Stimulated activated CD4-positive, alpha-beta T cell treated with anti-CD3 and anti-CD28 coated beads, TNF-alpha, amount 100 ng/mL, for 48 hours (primary cell): Measurements from ENCODE around the gene CIB4.
A peak's percentile ranks its signal among the peaks of the same experiment; 100 is the strongest.

Experiments used
- DNase-seq, 3 donors: peaks; one replicate each; pipeline ENCODE4 v3.0.0-alpha.2; 2020; ENCODE audit warnings: low read depth in 3 of 3

CIB4 gene

DNA sequence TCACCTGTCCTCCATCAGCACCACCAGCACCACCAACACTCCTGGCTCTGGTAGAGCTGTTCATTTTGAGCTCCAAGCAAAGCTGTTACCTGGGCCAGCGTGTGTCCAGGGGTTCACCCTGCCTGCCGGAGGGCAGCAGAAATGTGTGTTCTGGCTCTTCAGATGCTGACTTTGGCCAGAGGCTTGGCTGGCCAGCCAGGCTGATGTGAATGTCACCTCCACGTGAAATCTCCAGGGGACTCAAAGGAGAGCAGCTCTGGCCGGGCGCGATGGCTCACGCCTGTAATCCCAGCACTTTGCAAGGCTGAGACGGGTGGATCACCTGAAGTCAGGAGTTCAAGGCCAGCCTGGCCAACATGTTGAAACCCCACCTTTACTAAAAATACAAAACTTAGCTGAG lies 33.5 kb downstream of the CIB4 start:
- no peak for DNase-seq

DNA sequence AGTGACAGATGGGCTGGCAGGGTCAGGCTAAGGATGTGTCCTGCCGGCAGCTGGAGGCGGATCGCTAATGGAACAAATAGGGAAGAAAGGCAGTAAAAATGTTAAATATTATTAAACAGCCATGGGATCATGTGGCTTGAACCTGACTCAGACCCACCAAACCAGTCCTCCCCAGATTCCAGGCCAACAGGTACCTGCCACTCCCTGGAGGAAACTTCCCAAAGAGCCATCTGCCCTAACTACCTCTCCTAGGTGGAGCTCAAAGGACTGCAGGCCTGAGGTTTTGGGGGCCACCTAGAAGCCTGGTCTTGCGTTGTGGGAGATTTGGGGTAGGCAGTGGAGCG lies 34.3 kb downstream of the CIB4 start:
- no peak for DNase-seq

DNA sequence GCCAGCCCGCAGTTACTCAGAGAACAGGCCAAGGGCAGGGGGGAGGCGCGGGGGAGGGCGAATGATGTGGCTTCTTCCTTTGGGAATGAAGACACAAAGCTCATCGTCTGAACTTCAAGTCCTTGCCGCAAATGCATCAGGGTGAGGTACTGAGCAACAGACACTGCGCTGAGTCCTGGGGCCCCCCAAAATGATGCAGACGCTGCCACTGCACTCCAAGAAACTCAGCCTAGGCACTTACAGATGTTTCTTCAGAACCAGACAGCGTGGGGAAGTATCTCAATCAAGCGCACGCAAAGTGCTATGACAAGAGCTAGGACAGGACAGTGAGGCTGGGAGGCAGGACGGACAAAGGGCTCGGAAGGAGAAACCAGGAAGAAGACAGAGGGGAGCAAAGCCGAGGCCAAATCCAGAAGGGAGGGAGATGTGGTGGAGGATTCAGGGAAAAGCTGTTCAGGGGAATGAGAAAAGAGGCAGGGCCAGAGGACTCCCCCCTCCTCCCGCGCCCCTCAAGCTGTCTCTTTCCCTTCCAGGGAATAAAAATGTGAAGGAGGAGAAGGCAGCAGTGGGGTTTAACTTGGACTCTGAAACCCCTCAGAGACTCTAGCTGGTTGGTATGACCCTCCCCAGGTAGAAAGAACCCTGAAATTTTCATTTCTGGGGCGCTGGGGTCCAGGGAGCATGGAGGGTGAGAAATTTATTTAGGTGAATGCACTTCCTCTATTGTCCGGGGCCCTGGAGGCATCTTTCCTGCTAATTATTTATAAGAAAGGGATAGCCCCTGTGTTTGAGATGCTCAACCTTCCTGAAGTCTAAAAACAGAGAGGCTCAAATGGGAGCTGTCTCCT lies 34.9 kb downstream of the CIB4 start:
- DNase-seq: no peak

DNA sequence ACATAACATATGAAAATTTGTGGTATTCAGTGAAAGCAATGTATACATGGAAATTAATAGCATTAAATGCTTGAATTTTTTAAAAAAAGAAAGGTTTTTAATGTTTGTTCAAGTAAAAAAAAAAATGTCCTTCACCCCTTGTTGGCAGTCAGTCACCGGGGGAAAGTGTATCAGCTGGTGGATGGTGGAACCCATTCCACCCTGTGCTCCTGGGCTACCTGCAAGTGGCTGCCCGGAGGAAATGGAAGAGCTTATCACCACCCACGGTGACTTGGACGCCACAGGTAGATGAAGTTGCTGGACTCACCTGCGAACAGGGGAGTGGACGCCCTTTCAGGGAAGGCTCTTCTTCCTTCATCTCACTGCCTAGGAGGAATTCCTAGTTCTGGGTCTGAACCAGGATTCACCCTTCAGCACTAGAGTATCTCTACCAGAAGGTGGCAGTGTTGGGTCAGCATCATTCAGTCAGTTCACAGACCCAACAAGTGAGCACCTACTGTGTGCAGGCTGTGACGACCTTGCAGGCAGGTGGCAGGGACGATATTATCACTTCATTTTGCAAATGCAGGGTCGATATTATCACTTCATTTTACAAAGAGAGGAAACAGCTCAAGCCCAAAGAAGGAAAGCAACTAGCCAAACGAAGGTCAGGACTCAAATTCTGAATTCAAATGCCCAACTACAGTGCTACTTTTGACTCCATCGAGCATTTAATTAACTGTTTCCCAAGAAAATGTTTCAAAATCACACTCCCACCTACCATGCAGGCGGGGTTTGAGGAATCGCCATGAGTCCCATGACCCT lies 35.8 kb downstream of the CIB4 start:
- DNase-seq: peak in 1 of 3 donors; percentile 38

DNA sequence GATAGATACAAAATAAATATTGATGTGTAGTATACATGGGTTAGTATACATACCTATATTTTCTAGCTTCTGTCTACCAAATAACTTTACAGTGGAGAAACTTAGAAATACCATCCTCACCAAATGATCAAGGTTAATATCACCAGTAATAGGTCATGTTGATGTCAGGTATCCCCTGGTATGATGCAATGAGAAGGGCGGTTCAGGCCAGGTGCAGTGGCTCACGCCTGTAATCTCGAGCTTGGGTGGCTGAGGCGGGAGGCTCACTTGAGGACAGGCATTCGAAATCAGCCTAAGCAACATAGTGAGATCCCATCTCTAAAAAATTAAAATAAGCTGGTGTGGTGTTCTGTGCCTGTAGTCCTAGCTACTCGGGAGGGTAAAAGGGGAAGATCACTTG lies 38.6 kb downstream of the CIB4 start:
- DNase-seq: no peak

DNA sequence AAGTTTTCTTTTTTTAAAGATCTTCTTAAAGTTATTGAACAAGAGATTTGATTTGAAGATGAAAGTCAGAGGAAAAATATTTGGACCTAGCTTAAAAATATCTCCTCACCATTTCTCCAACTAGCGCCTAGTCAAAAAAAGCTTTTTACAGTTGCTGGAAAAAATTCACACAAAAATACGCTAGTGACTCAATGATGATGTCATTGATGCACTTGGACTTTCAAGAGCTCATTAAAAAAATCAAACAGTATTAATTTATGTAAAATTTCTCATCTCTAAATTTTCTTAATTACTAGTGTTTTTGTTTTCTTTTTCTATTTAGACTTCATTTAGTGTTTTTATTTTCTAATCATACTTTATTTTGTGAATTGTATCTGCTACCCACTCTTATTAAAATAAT lies 41.8 kb downstream of the CIB4 start:
- DNase-seq: no peak

DNA sequence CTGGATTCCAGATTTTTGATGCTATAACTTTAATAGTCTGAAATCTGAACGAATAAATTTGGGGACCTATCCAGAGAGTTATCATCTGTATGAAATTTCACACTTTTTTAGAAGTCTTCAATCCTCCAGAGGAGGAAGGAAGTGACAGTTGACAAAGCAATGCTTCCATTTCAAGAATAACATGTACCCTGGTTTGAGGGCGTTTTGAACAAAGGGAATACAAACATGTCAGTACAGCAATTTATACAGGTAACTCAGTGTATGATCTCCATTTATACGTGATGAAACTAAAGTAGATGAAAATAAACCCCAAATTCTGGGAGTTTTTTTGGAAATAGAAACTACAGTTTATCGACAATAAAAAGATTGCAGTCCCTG lies 42.2 kb downstream of the CIB4 start:
- DNase-seq: no peak

DNA sequence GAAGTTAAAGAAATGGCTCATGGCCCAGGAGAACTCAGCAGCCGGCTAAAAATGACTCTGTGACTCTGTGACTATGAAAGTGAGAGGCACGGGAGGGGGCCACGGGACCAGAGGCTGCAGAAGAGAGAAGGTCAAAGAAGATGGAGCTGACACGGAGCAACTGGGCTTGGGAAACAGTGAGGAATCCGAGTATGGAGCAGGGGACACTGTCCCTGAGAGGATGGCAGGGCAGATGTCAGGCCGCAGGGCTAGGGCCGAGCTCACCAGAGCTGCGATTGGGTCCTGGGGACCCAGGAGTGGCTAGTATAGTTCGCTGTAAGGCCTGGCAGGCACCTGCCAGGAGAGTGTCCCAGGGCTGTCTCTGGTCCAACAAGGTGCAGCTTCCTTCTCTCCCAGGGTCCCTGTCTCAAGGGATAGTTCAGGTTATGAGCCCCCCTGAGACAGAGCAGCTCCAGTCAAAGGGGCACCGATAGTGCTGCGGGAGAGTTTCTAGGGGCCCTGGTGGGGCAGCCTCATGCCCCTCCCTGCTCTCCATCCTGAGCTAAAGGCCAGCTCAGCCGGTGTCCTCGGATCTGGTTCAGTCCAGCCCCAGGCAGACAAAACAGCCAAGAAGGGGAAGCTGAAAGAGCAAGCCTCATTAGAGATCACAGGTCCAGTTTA lies 42.7 kb downstream of the CIB4 start:
- DNase-seq: no peak

DNA sequence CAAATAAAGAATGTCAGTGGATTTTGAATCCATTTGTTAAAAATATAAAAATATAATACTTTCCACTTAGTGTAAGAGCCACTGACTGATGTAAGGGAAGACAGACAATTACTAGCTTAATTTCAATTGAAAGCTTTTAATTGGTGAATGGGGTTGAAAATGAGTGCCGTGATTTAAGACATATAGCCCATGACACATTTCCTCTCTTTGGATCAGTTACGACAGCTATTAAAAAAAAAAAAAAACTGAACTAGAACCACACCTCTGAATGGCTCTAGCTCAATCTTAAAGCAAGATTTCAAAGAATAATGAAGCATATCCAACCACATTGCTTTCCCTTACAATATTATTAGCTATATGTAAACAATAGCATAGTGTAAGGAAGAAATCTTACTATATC lies 44.0 kb downstream of the CIB4 start:
- no peak for DNase-seq

DNA sequence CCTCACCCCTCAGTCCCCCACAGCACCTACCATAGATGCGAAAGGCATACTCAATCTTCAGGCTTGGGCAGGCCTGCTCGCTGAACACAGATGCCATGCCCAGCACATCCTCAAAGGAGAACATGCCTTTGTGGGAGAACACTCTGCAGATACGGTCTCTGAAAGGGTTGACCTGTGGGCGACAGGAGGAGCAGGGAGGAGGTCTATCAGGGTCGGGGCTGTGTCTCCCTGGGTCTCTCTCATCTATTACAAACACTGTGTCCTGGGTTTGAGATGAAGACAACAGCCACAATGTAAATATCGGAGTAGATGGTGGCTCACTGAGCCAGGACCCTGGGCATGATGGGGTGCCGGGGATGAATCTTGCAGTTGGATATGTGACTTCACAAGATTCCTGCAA lies 46.0 kb downstream of the CIB4 start:
- no peak for DNase-seq

DNA sequence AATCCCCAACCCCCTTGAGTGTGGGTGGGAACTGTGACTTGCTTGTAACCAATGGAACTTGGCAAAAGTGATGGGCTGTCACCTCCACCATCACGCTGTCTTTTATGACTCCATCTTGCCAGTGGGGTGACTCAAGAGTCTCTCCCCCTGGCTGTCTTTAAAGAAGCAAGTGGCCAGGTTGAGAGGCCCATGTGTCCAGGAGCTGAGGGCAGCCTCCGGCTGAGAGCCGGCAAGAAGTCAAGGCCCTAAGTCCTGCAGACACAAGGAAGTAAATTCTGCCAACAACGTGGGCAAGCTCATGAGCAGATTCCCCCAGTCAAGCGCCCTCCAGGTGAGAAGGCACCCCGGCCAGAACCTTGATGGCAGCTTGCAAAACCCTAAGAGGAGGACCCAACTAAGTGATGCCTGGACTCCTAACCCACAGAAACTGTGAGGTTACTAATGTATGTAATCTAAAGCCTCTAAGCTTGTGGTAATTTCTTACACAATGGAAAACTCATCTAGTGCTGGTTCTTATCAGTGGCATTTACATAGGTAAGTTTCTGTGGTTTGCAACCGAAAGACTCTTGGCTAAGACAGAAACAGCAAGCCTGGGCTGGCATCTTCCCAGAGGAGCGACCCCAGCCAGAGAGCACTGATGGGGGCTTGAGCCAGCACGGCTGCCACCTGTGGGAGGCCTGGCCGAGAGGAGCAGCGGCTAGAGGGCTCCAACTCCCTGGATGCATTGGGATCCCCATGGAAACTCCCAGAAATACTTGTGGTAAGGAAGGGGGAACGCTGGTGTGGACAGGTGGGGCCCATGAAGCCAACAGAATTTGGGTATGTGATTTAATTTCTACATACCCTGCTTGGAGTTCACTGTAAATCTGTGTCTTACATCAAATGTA lies 49.3 kb downstream of the CIB4 start:
- no peak for DNase-seq

DNA sequence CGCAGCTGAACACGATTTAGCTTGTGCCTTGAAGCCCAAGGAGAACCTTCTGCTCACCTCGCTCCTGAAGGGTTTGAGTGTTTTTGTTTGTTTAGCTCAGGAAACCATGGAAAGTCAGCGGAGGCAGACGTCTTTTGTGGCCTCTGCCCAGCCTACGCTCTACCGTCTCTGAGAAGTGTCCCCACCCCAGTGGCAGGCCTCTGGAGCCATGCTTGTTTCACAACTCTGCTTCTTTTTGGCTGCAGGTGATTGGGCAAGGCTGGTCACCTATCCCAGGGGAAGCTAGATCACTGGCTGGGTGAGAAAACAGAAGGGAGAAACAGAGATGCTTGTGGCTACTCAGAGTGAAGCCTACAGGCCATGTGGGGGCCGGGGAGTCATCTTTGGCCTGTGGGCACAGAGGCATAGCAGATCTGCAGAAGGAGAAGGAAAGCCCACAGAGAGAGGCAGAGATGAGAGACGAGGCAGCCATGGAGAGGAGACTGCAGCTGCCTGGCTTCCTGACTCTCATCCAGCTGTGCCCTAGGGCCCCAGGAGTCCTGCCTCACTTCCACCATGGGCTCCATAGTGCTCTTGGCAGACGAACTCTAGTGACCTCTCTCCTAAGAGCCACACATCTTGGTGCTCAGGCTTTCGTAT lies 50.1 kb downstream of the CIB4 start:
- no peak for DNase-seq

DNA sequence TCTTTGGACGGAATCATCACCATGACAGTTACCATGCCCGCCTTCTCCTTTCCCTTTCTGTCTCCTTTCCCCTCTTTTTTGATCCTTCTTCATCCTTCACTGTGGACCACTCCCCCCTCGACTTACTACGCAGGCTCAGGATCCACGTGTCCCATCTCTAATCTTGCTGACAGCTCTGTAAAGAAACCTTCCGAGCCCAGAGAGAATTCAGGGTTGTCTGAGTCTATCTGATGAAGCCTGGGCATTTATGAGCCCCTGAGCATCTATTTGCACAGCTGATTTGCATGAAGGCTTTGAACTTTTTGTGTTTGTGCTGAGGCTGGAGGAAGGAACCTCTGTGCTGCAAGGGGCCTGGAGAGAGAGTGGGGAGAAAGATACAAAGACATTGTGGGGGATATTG lies 50.7 kb downstream of the CIB4 start:
- DNase-seq: no peak

DNA sequence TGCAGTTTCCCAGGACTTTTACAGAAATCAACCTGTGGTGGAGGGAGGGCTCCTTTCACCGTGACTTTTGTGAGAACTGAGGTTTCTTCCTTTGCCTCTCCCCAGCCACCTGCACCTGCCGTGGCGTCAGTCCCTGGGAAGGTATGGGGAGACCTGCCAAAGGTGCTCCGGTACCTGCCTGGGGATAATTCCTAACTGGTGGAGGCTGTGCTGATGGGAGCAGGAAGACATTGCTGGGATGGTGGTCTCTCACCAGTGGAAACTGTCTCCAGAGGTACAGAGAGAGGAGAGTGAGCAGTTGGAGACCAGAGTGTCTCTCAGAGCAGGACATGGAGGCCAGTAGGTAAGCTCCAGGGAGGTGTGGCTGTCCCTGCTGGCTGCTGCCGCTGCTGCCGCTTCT lies 52.6 kb downstream of the CIB4 start:
- no peak for DNase-seq

DNA sequence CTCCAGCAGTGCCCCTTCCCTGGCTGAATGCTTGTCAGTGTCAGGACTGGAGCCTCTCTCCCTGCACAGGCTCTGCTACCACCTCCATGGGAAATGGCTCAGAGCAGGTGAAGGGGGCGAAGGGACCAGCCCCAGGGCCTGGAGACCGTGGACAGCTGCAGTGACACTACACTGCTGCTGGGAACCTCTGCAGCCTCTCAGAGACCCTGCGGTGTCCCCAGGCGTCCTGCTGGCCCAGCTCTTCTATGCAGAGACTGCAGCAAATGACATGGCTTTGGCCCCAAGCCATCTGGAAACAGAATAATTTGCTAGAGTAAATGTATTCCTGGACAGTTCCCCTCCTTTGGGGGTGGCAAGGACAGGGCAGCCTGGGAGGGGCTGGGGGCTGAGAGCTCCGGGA lies 53.2 kb downstream of the CIB4 start:
- no peak for DNase-seq

DNA sequence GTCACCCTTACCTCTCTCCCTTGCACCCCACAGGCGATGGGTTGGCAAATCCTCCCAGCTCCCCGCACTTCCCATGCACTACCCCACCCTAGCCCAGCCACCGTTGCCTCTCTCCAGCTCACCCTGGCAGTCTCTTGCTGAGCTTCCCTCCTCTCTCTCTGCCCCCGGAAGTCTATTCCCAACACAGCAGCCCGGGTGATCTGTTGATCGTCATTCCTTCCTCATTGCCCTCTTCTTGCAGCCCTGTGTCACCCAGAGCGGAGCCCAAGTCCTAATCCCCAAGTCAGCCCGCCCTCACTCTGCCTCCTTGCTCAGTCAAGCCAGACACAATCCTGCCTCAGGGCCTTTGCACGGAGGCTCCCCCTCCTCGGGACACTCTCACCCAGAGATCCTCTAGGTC lies 55.2 kb downstream of the CIB4 start:
- no peak for DNase-seq

DNA sequence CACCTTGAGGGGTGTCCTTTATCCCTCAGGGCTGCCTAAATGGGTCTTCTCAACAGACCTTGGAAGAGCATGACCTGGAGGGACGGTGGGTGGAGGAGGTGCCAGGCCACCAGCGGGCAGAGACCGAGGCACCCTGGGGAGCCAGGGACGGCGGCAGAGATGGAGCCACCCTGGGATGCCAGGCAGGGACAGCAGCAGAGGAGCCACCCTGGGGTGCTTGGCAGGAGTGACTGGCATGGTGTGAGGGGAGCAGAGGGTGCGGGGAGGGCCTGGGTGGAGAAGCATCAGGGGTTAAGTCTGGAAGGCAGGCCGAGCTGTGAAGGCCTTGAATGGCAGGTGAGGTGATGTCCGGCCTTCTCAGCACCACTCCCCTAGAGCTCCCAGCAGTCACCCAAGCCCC lies 56.1 kb downstream of the CIB4 start:
- DNase-seq: no peak

DNA sequence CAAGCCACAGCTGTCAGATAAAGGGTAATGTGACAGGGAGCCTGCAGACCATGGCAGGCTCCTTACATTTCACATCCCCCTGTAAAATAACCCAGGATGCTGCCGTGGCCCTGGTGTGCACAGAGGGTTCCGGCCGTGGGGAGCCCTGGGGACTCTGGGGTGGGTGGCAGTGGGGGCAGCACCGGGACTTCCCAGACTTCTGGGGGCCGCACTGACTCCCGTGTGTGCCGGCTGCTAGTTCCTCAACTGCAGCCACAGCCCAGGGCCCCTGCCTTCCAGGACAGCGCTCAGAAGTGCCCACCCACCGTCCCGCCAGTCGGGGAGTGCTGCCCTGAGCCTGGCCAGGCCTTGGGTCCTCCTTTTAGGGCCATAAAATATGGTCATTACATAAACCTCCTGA lies 56.5 kb downstream of the CIB4 start:
- DNase-seq: no peak

DNA sequence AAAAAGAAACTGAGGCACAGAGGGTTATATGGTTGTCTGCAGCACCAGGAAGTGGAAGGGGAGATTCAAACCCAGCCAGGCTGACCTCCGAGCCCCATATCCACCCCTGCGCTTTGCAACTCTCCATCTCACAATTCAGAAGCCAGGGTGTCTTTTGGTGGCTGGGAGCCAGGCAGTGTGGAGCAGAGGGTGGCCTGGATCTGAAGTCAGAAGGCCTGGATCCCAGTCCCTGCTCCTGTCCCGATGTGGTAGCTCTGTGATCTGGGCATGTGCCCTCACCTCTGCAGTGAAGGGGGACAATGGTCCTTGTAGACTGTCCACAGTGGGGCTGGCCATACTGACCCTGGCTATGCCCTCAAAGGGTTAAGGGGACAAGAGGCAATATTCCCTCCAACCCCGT lies 57.0 kb downstream of the CIB4 start:
- DNase-seq: no peak

DNA sequence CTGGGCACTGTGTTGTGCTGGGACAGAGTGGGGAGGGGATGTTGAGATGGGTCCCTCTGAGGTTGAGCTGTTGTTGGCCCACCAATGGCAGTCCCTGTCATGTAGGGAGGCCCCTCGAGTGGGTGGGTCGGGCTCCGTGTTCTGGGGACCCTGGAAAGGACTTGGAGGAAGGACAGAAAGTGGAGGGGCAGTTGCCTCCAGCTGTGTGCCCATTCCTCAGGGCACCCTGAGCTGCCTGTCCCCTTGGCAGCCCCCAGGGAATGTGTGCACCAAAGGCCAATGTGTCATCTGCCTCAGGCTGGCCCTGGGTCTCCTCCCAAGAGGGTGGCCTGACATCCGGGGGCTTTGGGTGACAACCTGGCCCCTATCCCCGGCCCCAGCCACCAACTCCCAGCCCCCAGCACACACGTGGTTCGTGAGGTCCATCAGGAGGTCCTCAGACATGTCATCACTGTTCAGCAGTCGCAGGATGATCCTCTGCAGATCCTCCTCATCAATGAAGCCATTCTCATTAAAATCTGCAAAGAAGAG lies 57.7 kb downstream of the CIB4 start:
- no peak for DNase-seq

DNA sequence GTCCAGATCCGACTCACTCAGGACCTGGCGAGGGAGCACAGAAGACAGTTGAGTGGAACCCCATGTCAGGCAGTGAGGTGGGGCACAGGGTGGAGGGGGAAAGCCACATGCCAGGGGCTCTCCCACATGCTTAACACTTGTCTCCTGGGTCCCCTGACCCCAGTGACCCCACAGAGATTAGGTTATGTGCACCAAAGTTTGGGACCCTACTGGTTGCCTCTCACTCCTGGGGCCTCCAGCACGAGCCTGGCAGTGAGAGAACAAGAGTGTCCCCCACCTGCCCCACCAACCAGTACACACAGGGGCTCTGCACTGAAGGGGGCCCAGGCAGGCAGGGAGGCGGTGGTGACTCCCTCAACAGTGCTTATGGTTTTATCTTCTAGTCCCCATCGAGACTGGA lies 58.3 kb downstream of the CIB4 start:
- no peak for DNase-seq
